OCI-LY7 (cell line): ENCODE data around the gene MAB21L1.

ENCODE experiments used
- EZH2phosphoT487 ChIP-seq: fragments of 200-600 bp; sonication (generic); IDR thresholded peaks from 2 replicates; pipeline ENCODE4 v1.6.1; 2018; ENCODE audit warnings: low read depth, borderline replicate concordance, mild to moderate bottlenecking, mixed run types, antibody characterized with exemption, low read length, moderate library complexity, mixed read lengths
- TF ChIP-seq, protein P1 (sequence below): fragments of 200-600 bp; sonication (generic); conservative IDR thresholded peaks from 2 replicates; pipeline ENCODE4 v1.5.1; 2014; ENCODE audit warnings: mild to moderate bottlenecking, antibody characterized with exemption, low read length, moderate library complexity, mixed read lengths

DNA sequence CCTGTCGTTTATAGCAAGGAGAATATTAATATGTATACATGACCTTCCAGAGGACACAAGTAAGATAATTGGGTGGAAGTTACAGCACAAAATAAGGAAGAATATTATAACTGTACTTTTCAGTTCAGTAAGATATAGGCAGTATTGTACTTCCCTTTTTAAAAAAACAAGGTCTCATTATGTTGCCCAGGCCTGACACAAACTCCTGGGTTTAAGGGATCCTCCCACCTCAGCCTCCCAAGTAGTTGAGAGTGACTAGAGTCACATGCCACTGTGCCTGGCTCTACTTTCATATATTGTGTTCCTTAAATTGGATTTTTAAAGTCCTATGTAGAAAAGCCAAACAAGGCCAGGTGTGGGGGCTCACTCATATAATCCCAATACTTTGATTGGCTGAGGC is 19.5 kb upstream of the MAB21L1 start:
- TF ChIP-seq, protein P1, sequence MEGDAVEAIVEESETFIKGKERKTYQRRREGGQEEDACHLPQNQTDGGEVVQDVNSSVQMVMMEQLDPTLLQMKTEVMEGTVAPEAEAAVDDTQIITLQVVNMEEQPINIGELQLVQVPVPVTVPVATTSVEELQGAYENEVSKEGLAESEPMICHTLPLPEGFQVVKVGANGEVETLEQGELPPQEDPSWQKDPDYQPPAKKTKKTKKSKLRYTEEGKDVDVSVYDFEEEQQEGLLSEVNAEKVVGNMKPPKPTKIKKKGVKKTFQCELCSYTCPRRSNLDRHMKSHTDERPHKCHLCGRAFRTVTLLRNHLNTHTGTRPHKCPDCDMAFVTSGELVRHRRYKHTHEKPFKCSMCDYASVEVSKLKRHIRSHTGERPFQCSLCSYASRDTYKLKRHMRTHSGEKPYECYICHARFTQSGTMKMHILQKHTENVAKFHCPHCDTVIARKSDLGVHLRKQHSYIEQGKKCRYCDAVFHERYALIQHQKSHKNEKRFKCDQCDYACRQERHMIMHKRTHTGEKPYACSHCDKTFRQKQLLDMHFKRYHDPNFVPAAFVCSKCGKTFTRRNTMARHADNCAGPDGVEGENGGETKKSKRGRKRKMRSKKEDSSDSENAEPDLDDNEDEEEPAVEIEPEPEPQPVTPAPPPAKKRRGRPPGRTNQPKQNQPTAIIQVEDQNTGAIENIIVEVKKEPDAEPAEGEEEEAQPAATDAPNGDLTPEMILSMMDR = no peak
- no peak for TF ChIP-seq EZH2phosphoT487
